Inflammatory macrophage treated with lipopolysaccharide for 4 hours (primary cell): ENCODE data around the gene SLC36A2.
A peak's percentile ranks its signal among the peaks of the same experiment; 100 is the strongest.
"Not testable (repeated sequence)": the region's sequence is repeated elsewhere in the genome, so short reads cannot be mapped to it uniquely, and the experiment has no call there.

Source experiments
- DNase-seq: peaks from one replicate; pipeline ENCODE4 v3.0.0-alpha.2; 2020

The SLC36A2 gene

GRCh38 chr5:151320481-151320880, 26.9 kb downstream of the SLC36A2 start:
- DNase-seq, result no peak

GRCh38 chr5:151318850-151319732, 28.3 kb downstream of the SLC36A2 start:
- peak; percentile 10 for DNase-seq

- no peak for DNase-seq
Measured at GRCh38 chr5:151317871-151318270, 29.5 kb downstream of the SLC36A2 start.

- DNase-seq, result peak; percentile 76
Measured at GRCh38 chr5:151315998-151316597, 31.3 kb downstream of the SLC36A2 start.

GRCh38 chr5:151313357-151313756, 34.0 kb downstream of the SLC36A2 start:
- no peak for DNase-seq

- peak; percentile 22 for DNase-seq
Measured at GRCh38 chr5:151312756-151313324, 34.5 kb downstream of the SLC36A2 start.

GRCh38 chr5:151310932-151311331, 36.4 kb downstream of the SLC36A2 start:
- DNase-seq, result no peak

- not testable (repeated sequence) for DNase-seq
Measured at GRCh38 chr5:151309821-151310220, 37.5 kb downstream of the SLC36A2 start.

GRCh38 chr5:151309266-151309665, 38.1 kb downstream of the SLC36A2 start:
- not testable (repeated sequence) for DNase-seq

GRCh38 chr5:151303666-151304065, 43.7 kb downstream of the SLC36A2 start, which contains the start of gene SLC36A3:
SLC36A3 (minus strand) TSS chr5:151303766; CDS start chr5:151303354, 412 bp downstream.
- no peak for DNase-seq

GRCh38 chr5:151298063-151298855, 49.1 kb downstream of the SLC36A2 start:
- DNase-seq, result peak; percentile 76

- DNase-seq, result no peak
Measured at GRCh38 chr5:151296974-151297373, 50.4 kb downstream of the SLC36A2 start.

GRCh38 chr5:151296478-151296830, 50.9 kb downstream of the SLC36A2 start:
- DNase-seq, result no peak

GRCh38 chr5:151295791-151296477, 51.4 kb downstream of the SLC36A2 start:
- DNase-seq, result peak; percentile 24

- DNase-seq, result no peak
Measured at GRCh38 chr5:151295138-151295537, 52.2 kb downstream of the SLC36A2 start.

GRCh38 chr5:151293624-151294023, 53.7 kb downstream of the SLC36A2 start:
- no peak for DNase-seq

- DNase-seq, result no peak
Measured at GRCh38 chr5:151288180-151288579, 59.2 kb downstream of the SLC36A2 start.

- no peak for DNase-seq
Measured at GRCh38 chr5:151286246-151286645, 61.1 kb downstream of the SLC36A2 start.

- no peak for DNase-seq
Measured at GRCh38 chr5:151285683-151286082, 61.7 kb downstream of the SLC36A2 start.

- no peak for DNase-seq
Measured at GRCh38 chr5:151284392-151284967, 62.9 kb downstream of the SLC36A2 start.

GRCh38 chr5:151283120-151283825, 64.1 kb downstream of the SLC36A2 start:
- DNase-seq, result no peak
